ENCODE data around the gene DHX57.

The DHX57 gene

DNA sequence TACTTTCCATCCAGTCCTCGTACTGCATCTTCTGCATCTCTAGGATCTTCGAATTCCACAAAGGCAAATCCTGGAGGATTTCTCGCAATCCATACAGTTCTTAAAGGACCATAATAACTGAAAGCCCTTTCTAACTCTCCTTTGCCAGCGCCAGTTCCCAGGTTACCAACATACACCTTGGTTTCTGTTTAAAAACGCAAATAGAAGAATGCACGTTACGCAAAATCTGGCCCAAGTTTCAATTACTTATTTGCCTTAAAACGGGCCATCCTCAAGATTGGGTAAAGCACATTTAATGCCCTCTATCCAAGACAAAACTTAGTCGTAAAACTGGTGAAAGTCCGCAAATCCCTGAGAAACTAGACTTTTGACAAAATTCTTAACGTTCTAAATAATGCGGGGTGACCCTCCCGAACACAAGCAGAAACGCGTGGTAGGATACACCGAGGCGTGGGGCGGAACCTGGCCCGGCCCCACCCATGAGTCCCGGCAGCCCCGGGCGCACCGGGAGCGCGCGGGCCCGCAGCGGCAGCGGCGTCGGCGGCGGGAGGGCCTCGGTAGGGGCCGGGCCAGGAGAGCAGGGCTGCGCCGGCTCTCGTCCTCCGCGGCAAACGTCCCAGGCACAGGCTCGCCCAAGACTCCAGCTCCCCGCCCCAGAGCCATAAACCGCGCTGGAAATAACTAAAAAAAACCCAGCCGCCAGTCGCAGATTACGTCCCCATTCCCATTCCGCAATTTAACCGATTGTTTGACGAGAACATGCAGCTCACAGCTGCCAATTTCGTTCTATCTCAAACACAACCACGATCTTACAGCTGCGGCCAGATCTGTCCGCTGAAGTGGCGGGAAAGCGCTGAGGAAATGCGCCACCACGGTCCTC is 125.5 kb downstream of the DHX57 start:
- Histone ChIP-seq H2AFZ (ENCODE audit: low read depth, low read length, severe bottlenecking) (no peak overlapping the region), H3K36me3 (ENCODE audit: low read length) (peaks cover 49% of the 10 kb centered on the region), H3K4me2 (ENCODE audit: low read depth, low read length, poor library complexity, severe bottlenecking) (peak overlapping the region; percentile 83), H4K20me1 (ENCODE audit: low read depth, low read length) (peaks cover 46% of the 10 kb centered on the region), H3F3A (ENCODE audit: insufficient read depth) (peaks cover 52% of the 10 kb centered on the region), H3K27ac (ENCODE audit: low read depth, low read length) (peak overlapping the region; percentile 87), H3K27me3 (ENCODE audit: low read length) (no peaks in the 10 kb centered on the region), H3K4me3 (ENCODE audit: insufficient read depth, low read length, poor library complexity, severe bottlenecking) (peak overlapping the region; percentile 93), H3K9me3 (ENCODE audit: insufficient read depth, low read length) (no peaks in the 10 kb centered on the region), H3K9ac (ENCODE audit: low read length) (peak overlapping the region; percentile 97), H3K9me2 (replicated peaks; ENCODE audit: insufficient read depth, low read length) (no peaks in the 10 kb centered on the region), H3K79me2 (ENCODE audit: insufficient read depth, low read length) (peaks cover 60% of the 10 kb centered on the region)
- TF ChIP-seq, protein P1, sequence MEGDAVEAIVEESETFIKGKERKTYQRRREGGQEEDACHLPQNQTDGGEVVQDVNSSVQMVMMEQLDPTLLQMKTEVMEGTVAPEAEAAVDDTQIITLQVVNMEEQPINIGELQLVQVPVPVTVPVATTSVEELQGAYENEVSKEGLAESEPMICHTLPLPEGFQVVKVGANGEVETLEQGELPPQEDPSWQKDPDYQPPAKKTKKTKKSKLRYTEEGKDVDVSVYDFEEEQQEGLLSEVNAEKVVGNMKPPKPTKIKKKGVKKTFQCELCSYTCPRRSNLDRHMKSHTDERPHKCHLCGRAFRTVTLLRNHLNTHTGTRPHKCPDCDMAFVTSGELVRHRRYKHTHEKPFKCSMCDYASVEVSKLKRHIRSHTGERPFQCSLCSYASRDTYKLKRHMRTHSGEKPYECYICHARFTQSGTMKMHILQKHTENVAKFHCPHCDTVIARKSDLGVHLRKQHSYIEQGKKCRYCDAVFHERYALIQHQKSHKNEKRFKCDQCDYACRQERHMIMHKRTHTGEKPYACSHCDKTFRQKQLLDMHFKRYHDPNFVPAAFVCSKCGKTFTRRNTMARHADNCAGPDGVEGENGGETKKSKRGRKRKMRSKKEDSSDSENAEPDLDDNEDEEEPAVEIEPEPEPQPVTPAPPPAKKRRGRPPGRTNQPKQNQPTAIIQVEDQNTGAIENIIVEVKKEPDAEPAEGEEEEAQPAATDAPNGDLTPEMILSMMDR (IDR thresholded peaks at IDR 0.05; ENCODE audit: insufficient read depth, low read length, poor library complexity, severe bottlenecking), result no peak
- TF ChIP-seq EZH2phosphoT487 (conservative IDR thresholded peaks at IDR 0.05; ENCODE audit: low read length), result no peak

DNA sequence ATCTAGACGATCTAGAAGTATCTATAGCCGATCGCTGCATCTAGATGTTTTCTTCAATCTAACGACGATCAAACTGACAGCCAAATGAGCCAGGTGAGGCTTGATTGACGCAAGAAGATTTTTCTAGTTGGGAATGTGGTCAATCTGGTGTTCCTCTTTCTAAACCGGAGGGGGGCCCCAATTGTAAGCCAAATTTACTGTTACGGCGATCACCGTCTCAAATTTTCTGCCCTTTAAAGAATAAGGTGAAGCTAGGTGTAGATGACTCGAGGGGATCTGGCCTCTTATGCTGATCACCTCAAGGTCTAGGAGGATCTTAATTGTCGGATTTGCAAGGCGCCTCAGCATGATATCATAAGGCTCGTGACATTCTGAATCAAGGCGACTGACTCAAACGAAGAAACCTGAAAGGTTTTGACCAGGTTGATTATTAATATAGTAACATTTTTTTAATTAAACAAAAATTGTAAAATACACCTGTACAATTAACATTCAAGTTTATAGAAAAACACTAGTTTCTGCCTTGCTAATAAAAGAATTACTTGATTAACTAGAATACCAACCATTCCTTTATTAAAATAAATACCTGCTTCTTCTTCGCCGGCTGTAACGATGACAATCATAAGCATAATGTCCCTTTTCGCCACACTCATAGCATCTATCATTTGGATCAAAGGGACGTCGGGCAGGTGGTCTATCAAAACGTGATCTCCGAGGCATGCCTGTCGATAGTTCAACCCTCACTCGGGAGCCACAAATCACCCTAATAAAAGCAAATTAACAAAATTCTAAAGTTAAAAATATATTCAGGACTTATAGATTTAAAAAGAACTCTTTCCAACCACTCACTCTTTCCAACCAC is 126.6 kb downstream of the DHX57 start:
- Histone ChIP-seq H3K4me2 (ENCODE audit: low read depth, low read length, poor library complexity, severe bottlenecking) (peak overlapping the region; percentile 83), H3F3A (ENCODE audit: insufficient read depth) (peaks cover 63% of the 10 kb centered on the region), H3K36me3 (ENCODE audit: low read length) (peaks cover 60% of the 10 kb centered on the region), H3K9me3 (ENCODE audit: insufficient read depth, low read length) (no peaks in the 10 kb centered on the region), H3K79me2 (ENCODE audit: insufficient read depth, low read length) (peaks cover 69% of the 10 kb centered on the region), H4K20me1 (ENCODE audit: low read depth, low read length) (peaks cover 55% of the 10 kb centered on the region), H2AFZ (ENCODE audit: low read depth, low read length, severe bottlenecking) (no peak overlapping the region), H3K9ac (ENCODE audit: low read length) (peak overlapping the region; percentile 97), H3K27me3 (ENCODE audit: low read length) (no peaks in the 10 kb centered on the region), H3K9me2 (replicated peaks; ENCODE audit: insufficient read depth, low read length) (no peaks in the 10 kb centered on the region), H3K27ac (ENCODE audit: low read depth, low read length) (no peak overlapping the region), H3K4me3 (ENCODE audit: insufficient read depth, low read length, poor library complexity, severe bottlenecking) (peak overlapping the region; percentile 93)
- TF ChIP-seq, protein P1 (IDR thresholded peaks at IDR 0.05; ENCODE audit: insufficient read depth, low read length, poor library complexity, severe bottlenecking), result no peak
- no peak for TF ChIP-seq EZH2phosphoT487 (conservative IDR thresholded peaks at IDR 0.05; ENCODE audit: low read length)

DNA sequence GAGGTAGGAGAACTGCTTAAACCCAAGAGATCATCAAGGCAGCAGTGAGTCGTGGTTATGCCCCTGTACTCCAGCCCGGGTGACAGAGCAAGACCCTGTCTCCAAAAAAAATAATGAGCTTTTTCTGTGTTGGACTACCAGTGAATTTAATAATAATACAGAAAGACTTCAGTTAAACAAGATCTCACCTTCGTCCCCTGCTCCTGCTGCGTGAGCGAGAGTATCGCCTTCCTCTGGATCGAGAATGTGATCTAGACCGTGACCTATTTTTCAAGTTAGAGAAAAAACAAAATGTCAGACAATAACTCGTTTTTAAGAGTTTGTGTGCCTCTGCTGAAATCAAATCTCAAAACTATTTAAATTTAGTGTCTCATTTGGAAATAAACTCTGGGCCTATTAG is 127.3 kb downstream of the DHX57 start:
- Histone ChIP-seq H3K9ac (ENCODE audit: low read length) (no peak overlapping the region), H3F3A (ENCODE audit: insufficient read depth) (peaks cover 71% of the 10 kb centered on the region), H4K20me1 (ENCODE audit: low read depth, low read length) (peaks cover 63% of the 10 kb centered on the region), H3K27me3 (ENCODE audit: low read length) (no peaks in the 10 kb centered on the region), H3K4me3 (ENCODE audit: insufficient read depth, low read length, poor library complexity, severe bottlenecking) (no peak overlapping the region), H3K9me2 (replicated peaks; ENCODE audit: insufficient read depth, low read length) (no peaks in the 10 kb centered on the region), H3K9me3 (ENCODE audit: insufficient read depth, low read length) (no peaks in the 10 kb centered on the region), H3K36me3 (ENCODE audit: low read length) (peaks cover 68% of the 10 kb centered on the region), H3K79me2 (ENCODE audit: insufficient read depth, low read length) (peaks cover 77% of the 10 kb centered on the region), H3K27ac (ENCODE audit: low read depth, low read length) (no peak overlapping the region), H3K4me2 (ENCODE audit: low read depth, low read length, poor library complexity, severe bottlenecking) (peak overlapping the region; percentile 83), H2AFZ (ENCODE audit: low read depth, low read length, severe bottlenecking) (no peak overlapping the region)
- TF ChIP-seq, protein P1 (IDR thresholded peaks at IDR 0.05; ENCODE audit: insufficient read depth, low read length, poor library complexity, severe bottlenecking), result no peak
- no peak for TF ChIP-seq EZH2phosphoT487 (conservative IDR thresholded peaks at IDR 0.05; ENCODE audit: low read length)
